22Rv1 (cell line): ENCODE measurements around the gene MAP4K3.

Experiments
- H3K27ac ChIP-seq: fragments of 450-650 bp; 2 replicates; pipeline ENCODE4 v1.5.1; 2017
- ZFX ChIP-seq: fragments of 450-650 bp; IDR thresholded peaks from 2 replicates; pipeline ENCODE4 v1.6.1; 2017; ENCODE audit warnings: antibody characterized with exemption, borderline replicate concordance
- TF ChIP-seq, protein P1 (sequence below): fragments of 450-650 bp; IDR thresholded peaks from 2 replicates; pipeline ENCODE4 v1.5.1; 2017; ENCODE audit warnings: mild to moderate bottlenecking

Gene MAP4K3

DNA sequence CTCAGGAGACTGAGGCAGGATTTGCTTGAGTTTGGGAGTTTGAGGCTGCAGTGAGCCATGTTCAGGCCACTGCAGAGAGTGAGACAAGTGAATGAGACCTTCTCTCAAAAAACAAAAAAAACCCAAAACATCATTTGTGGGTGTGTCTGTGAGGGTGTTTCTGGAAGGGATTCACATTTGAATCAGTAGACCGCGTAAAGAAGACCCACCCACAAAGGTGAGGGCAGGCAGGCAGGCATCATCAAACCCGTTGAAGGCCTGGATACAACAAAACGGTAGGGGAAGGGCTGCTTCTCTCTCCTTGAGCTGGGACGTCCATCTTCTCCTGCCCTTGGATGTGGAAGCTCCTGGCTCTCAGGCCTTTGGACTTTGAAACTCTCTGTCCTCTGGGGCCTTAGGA lies 218.7 kb downstream of the MAP4K3 start:
- H3K27ac ChIP-seq: no peak overlapping the region
- TF ChIP-seq, protein P1, sequence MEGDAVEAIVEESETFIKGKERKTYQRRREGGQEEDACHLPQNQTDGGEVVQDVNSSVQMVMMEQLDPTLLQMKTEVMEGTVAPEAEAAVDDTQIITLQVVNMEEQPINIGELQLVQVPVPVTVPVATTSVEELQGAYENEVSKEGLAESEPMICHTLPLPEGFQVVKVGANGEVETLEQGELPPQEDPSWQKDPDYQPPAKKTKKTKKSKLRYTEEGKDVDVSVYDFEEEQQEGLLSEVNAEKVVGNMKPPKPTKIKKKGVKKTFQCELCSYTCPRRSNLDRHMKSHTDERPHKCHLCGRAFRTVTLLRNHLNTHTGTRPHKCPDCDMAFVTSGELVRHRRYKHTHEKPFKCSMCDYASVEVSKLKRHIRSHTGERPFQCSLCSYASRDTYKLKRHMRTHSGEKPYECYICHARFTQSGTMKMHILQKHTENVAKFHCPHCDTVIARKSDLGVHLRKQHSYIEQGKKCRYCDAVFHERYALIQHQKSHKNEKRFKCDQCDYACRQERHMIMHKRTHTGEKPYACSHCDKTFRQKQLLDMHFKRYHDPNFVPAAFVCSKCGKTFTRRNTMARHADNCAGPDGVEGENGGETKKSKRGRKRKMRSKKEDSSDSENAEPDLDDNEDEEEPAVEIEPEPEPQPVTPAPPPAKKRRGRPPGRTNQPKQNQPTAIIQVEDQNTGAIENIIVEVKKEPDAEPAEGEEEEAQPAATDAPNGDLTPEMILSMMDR: no peak
- TF ChIP-seq ZFX: no peak

DNA sequence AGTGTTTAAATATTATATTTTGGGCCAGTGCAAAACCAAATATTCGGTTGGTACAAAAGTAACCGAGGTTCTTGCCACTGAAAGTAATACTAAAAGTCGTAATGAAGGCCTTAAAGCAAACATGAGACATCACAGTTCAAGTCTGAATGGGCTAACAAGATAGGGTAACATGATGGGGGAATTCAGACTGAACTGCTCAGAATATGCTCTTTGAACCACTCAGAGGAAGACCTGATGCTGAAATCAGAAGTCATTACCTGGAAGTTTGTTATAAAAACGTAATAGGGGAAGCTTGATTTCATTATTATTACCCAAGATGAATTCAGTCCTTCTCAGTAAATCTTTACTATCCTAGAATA lies 219.9 kb downstream of the MAP4K3 start:
- H3K27ac ChIP-seq: no peak overlapping the region
- no peak for TF ChIP-seq ZFX
- TF ChIP-seq, protein P1: no peak

GRCh38 chr2:39216346-39217191 lies 220.5 kb downstream of the MAP4K3 start:
- TF ChIP-seq, protein P1: no peak
- no peak for TF ChIP-seq ZFX
- H3K27ac ChIP-seq: no peak overlapping the region

GRCh38 chr2:39215545-39215944 lies 221.5 kb downstream of the MAP4K3 start:
- no peak overlapping the region for H3K27ac ChIP-seq
- TF ChIP-seq, protein P1: no peak
- TF ChIP-seq ZFX: no peak

DNA sequence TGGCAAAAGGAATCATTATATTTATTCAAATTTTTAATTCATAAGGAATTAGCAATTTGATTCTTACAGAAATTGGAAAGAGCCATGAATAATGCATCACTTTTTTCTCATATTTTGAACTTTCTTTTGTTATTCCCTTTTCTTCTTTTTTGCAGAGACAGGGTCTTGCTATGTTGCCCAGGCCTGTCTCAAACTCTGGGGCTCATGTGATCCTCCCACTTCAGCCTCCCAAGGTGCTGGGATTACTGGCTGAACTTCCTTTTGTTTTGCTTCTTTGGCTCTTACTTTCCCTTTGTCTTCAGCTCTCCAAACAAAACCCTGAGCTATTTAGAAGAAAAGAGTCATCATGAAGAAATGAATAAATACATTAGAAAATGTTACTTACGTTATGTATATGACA lies 224.1 kb downstream of the MAP4K3 start:
- no peak for TF ChIP-seq ZFX
- TF ChIP-seq, protein P1: no peak
- no peak overlapping the region for H3K27ac ChIP-seq

GRCh38 chr2:39210846-39211245 lies 226.2 kb downstream of the MAP4K3 start:
- H3K27ac ChIP-seq: no peak overlapping the region
- TF ChIP-seq, protein P1: no peak
- no peak for TF ChIP-seq ZFX

DNA sequence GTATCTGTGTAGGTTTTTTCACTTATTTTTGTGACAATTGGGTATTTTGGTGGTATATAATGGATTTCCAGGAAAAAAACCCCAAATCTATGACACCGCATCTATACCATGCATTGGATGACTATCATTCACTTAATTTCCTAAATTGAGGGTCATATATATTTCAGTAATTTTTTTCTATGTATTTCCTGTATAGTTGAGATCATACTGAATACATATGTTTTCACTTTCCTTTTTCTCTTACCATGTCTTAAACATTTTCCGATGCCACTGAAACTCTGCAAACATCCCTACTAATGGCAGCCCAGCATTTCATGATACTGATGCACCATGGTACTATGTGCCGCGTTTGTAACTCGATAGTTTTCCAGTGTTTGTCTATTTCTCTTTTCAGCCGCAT lies 233.7 kb downstream of the MAP4K3 start:
- TF ChIP-seq, protein P1: no peak
- TF ChIP-seq ZFX: no peak
- no peak overlapping the region for H3K27ac ChIP-seq
